HCT116 (cell line): Measurements from ENCODE around the gene TMEM217.

Experiments used
- ATF3 ChIP-seq: IDR thresholded peaks from 2 replicates; pipeline ENCODE4 v1.6.1; 2012
- CBX3 ChIP-seq: IDR thresholded peaks from 2 replicates; pipeline ENCODE4 v1.6.1; 2012; ENCODE audit warnings: low read depth
- CTCF ChIP-seq, 3 experiments: fragments of 200-600 bp in 1 of 3; sonication (generic) in 1 of 3; IDR thresholded peaks in 2 of 3; conservative IDR thresholded peaks in 1 of 3; 2 replicates each; pipeline ENCODE4 v1.5.1; 2012 to 2017; ENCODE audit warnings: low read depth in 2 of 3, low read length in 2 of 3, antibody characterized with exemption in 1 of 3, borderline replicate concordance in 1 of 3, control low read depth in 1 of 3, mild to moderate bottlenecking in 1 of 3, mixed read lengths in 1 of 3, mixed run types in 1 of 3, moderate library complexity in 1 of 3; ENCODE audit not compliant: insufficient read depth in 1 of 3
- EGR1 ChIP-seq: IDR thresholded peaks from 2 replicates; pipeline ENCODE4 v1.6.1; 2012; ENCODE audit warnings: low read depth
- EZH2 ChIP-seq: fragments of 200-600 bp; sonication (generic); IDR thresholded peaks from 2 replicates; pipeline ENCODE4 v1.6.1; 2017; ENCODE audit warnings: antibody characterized with exemption, mixed run types
- JUND ChIP-seq: IDR thresholded peaks from 2 replicates; pipeline ENCODE4 v1.6.1; 2012
- POLR2A ChIP-seq: IDR thresholded peaks from 2 replicates; pipeline ENCODE4 v1.7.0; 2011; ENCODE audit warnings: borderline replicate concordance; ENCODE audit not compliant: insufficient read depth, insufficient read length; ENCODE audit errors: extremely low read depth
- POLR2AphosphoS5 ChIP-seq: IDR thresholded peaks from 2 replicates; pipeline ENCODE4 v1.6.1; 2011; ENCODE audit warnings: mild to moderate bottlenecking, low read depth, low read length, moderate library complexity
- RAD21 ChIP-seq: IDR thresholded peaks from 2 replicates; pipeline ENCODE4 v1.6.1; 2012; ENCODE audit warnings: low read depth, mild to moderate bottlenecking
- YY1 ChIP-seq: IDR thresholded peaks from 2 replicates; pipeline ENCODE4 v1.6.1; 2011; ENCODE audit warnings: low read length, low read depth, moderate library complexity, mild to moderate bottlenecking; ENCODE audit not compliant: insufficient replicate concordance; ENCODE audit errors: extremely low read depth
- ZFX ChIP-seq: fragments of 450-650 bp; IDR thresholded peaks from 2 replicates; pipeline ENCODE4 v1.6.1; 2017
- ZNF274 ChIP-seq: fragments of 200-500 bp; sonication (Bioruptor generic); IDR thresholded peaks from 2 replicates; pipeline ENCODE4 v1.6.1; 2014; ENCODE audit warnings: mild to moderate bottlenecking, low read depth, low read length, inconsistent platforms

- TF ChIP-seq CTCF (IDR thresholded peaks at IDR 0.05 in 2 of 3, conservative IDR thresholded peaks at IDR 0.05 in 1 of 3; ENCODE audit: borderline replicate concordance in 1 of 3, insufficient read depth in 1 of 3, low read depth in 2 of 3, low read length in 2 of 3): no peak
- TF ChIP-seq ZFX: no peak
- no peak for TF ChIP-seq RAD21
- TF ChIP-seq POLR2AphosphoS5: no peak
- TF ChIP-seq EZH2: no peak
- no peak for TF ChIP-seq ATF3
- TF ChIP-seq POLR2A: no peak
- TF ChIP-seq ZNF274: no peak
- no peak for TF ChIP-seq YY1
- no peak for TF ChIP-seq EGR1
- no peak for TF ChIP-seq CBX3
- no peak for TF ChIP-seq JUND
Observed at GRCh38 chr6:37241131-37241530, 16.8 kb downstream of the TMEM217 start.
